ENCODE measurements around the gene CENPI.

DNA sequence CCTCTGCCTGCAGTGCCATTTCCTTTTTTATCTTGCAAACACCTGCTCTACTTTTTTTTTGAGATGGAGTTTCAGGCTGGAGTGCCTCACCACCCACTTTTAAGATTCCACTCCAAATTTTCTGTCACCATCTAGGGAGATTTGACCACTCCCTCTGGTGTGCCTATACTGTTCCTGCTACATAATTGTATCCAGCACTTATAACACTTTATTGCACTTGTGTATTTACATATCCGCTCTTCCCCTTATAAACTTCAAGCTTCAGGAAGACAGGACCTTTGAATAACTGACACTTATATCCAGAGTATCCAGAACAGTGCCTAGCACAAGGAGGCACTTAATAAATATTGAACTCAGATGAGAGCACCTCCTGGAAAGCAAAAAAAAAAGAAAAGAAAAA is 6.2 kb upstream of the CENPI start:
- TF ChIP-seq CTCF (conservative IDR thresholded peaks at IDR 0.05 in 1 of 2, IDR thresholded peaks at IDR 0.05 in 1 of 2; ENCODE audit: extremely low read depth in 1 of 2, insufficient read depth in 1 of 2, low read depth in 1 of 2, low read length in 2 of 2) (no peak), EZH2 (IDR thresholded peaks at IDR 0.05; ENCODE audit: borderline replicate concordance, low read length) (no peak)
